Ammon's horn (tissue), 1 donor: Measurements from ENCODE around the gene DPYD.

Experiments used
- DNase-seq: peaks from one replicate; pipeline ENCODE4 v3.0.0-alpha.2; 2016; ENCODE audit warnings: low spot score

The DPYD gene

GRCh38 chr1:97529600-97529999 lies 391.2 kb downstream of the DPYD start:
- no peak for DNase-seq

DNA sequence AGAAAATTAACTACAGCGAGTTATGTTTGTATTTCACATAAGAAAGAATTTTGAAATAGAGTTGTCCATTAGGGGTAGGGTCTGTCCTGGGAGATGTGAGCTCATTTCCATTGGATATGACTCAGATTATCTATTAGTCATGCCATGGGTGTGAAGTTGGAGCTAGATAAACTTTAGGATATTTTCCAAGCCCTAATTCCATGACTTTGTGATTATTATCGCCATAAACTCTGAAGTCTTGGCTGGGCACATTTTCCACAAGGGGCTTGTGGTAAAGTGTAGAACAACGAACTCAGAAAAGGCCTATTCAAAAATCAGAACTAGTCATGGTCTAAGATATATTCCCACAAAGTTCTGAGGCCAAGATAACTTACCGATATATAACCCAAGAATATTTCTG lies 396.6 kb downstream of the DPYD start:
- no peak for DNase-seq

GRCh38 chr1:97516588-97516987 lies 404.2 kb downstream of the DPYD start:
- DNase-seq, result no peak

DNA sequence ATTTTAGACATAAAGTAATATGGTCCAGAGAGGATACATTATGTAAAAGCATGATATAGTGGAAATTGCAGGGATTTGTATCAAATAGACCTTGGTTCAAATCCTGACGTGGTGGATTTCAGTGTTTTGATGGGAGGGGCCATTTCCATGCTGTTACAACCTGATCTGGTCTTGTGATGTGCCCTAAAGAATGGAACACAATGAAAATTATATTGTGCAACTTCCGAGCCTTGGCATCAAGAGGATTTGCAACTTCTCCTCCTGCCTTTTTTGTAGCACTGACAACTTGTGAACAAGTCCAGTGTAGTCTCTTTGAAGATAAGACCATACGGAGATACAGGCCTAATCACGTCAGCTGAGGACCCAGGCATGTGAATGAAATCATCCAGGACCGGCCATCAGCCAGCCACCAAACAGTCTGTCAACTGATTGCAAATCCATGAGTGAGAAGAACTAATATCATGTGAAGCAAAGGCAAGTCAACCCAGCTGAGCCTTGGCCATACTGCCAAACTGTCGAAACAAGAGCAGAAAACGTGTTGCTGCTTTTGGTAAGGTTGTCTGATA lies 412.1 kb downstream of the DPYD start:
- no peak for DNase-seq

DNA sequence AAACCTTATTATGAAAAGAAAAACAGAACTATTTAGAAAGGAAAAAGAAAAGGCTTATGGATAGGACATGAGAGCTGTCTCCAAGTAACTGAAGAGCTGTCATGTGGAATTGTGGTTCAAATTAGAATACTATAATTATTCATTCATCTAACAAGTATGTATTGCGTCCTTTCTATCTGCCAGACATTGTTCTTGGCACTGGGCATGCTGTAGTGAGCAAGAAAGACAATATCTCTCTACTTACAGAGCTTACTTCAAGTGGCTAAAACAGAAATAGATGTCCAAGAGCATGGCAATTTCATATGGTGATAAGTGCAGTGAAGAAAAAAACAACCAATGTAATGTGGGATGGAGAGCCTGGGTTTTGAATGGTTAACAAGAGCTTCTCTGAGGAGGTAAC lies 413.0 kb downstream of the DPYD start:
- DNase-seq, result no peak

DNA sequence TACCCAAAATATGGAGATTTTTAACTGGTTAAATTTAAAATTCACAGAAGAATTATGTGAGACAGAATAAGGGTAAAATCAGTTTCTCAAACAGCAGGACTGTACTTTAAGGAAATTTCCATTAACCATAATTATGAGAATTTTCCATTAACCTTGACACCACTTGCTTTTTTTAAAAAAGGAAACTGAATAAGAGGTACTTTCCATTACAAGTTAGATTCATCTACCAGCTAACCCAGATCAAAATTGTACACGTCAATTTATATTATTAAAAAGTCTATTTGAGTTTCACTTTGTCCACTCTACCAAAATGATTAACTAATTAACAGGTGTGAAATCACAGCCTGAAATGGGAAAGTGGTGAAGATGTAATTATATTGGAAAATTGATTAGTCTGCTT lies 414.5 kb downstream of the DPYD start:
- no peak for DNase-seq

DNA sequence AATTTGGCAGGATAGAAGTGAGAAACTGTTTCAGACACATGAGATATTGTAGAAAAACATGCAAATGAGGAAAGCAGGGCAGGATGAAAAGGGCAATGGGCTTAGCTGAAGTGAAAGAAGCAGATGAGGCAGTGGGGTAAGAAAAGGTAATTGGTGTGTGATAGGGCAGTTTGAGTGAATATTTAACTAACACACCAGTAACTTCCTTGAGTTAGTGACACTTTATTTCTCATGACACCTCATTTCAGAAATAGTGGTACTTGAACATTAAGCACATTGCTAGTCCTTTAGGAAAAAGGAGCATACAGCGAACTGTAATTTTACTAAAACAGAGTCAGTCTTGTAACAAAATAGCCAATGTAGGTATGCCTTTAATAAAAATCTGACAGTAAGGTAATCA lies 415.0 kb downstream of the DPYD start:
- no peak for DNase-seq

DNA sequence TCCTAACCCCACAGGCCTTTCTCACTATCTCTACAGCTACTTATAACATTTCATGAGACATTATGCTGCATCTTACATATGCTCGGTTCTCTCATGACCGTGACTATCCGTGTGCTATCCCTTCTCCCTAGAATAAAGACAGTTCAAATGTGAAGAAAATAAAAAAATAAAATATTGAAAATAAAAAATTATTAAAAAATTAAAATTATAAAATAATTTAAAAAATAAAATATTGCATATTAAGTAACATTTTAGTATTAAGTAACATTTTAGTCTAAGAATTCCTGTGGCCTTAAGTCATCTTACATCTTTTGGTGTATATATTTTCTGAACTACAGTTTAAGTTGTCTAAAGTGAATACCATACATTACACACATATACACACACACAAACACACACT lies 415.5 kb downstream of the DPYD start:
- no peak for DNase-seq

- DNase-seq, result no peak
Observed at GRCh38 chr1:97502360-97502759, 418.5 kb downstream of the DPYD start.

DNA sequence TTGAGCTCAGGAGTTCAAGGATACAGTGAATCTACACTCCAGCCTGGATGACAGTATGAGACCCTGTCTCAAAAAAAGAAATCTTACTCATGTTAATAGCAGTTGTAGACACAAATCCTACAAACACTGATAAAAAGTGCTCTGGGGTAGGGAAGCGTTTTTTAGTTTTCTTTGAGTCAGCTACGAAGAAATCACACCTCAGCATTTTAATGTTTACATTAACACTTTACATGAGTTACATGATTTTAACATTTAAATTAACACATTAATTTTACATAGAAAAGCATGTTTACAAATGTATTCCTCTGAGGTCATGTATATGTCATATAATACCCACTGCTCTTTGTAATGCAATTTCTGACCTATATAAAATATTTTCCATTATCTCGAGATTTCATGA lies 419.2 kb downstream of the DPYD start:
- DNase-seq, result no peak

GRCh38 chr1:97500760-97501159 lies 420.1 kb downstream of the DPYD start:
- peak; percentile 76 for DNase-seq

DNA sequence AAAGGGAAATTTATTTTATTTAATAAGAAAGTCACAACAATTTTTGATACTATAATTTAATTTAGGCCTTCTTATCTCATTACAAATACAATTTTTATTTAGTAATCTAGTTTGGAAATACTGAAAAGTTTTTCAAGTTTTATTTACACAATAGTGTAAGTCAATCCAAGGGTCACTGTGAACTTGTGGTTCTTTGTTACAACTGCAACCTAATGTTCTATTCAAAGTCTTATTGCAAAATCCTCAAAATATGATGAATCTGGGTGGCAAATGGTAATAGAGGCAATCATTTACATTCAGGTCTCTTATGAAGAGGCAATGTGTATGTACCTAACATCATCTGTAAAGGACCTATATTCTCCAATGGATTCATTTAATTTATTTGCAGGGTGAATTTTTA lies 421.2 kb downstream of the DPYD start:
- no peak for DNase-seq

GRCh38 chr1:97489834-97490233 lies 431.0 kb downstream of the DPYD start:
- no peak for DNase-seq

- DNase-seq, result no peak
Observed at GRCh38 chr1:97488530-97488929, 432.3 kb downstream of the DPYD start.

GRCh38 chr1:97482022-97482421 lies 438.8 kb downstream of the DPYD start:
- DNase-seq, result no peak

DNA sequence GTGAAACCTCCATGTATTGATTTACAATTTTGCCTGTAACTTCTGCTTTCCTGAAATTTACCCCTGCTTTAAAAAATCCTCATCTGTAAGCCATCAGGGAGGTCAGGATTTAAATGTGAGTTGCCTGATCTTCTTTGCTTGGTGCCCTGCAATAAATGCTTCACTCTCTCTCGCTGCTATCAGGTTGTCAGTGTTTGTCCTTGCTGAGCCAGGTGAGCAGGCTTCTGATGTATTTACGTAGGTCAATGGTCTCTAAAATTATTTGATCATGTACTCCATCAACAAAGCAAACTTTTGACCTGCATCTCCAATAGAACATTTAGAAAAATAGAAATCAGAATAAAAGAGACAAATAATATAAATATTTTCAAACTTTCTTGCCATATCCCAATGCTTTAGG lies 453.4 kb downstream of the DPYD start:
- DNase-seq, result no peak

GRCh38 chr1:97464305-97464704 lies 456.5 kb downstream of the DPYD start:
- no peak for DNase-seq

DNA sequence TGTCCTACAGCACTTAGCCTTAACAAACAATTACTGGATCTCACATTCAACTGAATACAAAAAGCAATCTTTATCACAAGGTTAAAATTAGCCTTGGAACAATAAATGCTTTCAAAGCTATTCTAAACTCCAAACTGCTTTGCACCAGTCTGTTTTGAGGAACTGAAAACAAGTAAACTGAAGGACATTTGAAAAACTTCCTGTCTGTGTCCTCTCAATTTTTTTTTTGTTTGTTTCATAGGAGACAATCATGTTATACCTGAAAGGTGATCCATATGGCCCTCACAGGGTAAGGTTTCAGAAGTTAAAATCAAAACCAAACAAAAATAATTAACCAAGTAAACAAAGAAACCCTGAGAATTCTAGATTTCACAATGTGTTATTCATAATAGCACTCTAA lies 459.1 kb downstream of the DPYD start:
- DNase-seq, result peak; percentile 13

DNA sequence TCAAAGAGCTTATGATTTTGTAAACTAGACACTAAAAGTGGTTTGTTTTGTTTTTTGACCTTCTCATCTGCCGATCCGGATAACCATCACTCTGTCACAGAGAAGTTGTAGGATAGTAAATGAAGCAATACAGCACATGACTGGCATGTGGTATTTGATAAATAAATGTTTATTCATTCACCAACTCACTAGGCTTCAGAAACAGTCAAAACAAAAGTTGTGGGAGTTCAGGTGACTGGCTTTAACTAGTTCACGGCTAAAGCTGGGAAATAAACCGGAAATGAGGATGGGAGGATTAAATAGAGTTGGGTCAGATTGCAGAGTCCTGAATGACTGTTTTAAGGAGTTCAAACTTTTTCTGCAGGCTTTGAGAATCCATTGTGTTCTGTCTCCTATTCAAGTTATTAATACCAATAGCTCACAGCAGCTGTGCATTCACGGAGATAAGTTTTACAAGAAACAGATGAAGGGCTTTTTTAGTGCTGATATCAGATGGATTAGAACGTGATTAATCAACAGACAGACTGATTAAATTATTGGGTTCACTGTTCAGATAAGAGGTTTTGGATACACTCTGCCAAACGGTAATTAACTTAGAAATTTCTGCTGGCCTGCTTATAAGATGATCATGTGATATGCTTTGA lies 463.3 kb downstream of the DPYD start:
- DNase-seq, result no peak

DNA sequence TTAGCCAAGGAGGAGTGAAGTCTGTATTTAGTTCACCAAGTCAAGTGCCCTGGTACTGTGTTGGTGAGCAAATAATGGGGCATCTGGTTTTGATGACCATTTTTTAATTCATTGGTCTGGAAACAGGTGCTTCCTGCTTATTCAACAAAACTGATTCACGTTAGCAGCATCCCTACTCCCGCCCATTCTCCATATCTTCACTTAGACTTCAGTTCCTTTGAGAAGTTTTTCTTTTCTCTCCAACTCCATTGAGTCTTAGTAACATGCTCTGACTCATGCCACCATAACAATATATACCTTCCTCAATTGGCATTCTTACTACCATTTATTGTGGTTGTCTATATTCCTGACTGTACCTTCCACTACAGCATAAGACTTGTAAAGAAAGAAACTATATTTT lies 468.9 kb downstream of the DPYD start:
- DNase-seq, result no peak

DNA sequence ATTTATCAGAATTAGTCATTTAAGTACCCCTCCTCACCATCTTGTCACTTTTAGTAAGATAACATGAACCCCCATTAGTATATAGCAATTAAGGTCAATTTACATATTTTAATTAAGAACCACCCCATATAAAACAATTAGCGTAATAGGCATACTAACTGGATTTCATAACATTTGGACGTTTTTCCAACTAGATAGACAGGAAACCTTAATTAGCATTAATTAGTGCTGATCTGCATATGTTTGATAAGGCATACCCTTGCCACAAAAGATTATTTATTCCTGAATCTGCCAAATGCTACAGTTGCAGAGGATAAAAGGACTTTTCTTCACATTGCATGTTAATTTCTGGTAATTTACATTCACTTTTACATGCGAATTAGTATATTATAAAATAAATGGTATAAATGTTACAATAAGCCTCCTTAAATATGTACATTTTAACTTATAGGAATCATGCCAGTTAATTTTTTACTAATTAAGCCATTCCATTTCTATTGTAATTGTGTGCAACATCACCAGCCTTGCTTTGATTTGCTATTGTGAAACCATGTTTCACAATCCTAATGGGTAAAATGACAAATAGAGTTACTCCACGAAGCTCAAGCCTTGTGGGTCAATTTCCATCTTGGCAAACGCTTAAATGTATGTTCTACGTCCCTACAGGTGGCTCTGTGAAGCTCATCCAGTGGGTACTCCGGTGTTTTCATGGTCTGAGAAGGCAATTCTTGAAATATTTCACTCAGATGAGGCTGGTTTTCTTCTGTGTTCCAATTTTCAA lies 469.6 kb downstream of the DPYD start:
- no peak for DNase-seq

DNA sequence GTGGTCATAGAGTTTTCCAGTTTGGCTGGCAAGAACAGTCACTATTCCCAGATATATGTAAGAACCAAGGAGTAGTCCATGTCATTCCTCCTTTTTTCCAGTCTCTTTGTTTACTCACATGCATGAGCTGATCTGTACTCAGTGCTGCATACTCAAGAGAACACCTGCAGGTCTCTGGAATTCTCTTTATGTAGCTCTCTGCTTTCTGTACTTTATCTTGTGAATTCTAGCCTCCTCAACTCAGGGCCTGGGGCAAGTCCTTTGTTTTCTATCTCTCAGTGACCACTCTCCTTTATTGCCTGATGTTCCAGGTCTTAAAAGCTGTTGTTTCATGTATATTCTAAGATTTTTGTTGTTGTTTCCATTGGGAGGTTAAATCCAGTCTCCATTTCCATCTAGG lies 478.9 kb downstream of the DPYD start:
- DNase-seq, result no peak

DNA sequence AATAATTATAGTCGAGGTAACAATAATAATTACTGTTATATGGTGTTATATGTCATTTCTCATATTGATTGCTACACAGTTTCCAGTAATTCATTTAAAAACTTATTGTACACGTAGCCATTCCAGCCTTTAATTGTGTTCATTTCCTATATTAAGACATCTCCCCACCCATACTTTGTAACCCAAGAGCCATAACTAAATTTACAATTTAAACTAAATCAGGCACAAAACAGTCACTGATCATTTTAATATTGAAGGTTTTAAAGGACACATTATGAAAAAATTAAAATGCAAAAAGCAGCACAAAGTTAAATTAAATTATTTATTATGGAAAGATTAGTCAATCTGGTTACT lies 487.0 kb downstream of the DPYD start:
- DNase-seq, result no peak
